GM19239 (cell line): Measurements from ENCODE around the gene WDR7.
"Not testable (repeated sequence)": the region's sequence is repeated elsewhere in the genome, so short reads cannot be mapped to it uniquely, and the experiment has no call there.

ENCODE experiments used
- DNase-seq: peaks from one replicate; pipeline ENCODE4 v3.0.0; 2011; ENCODE audit warnings: low spot score; ENCODE audit not compliant: insufficient read length
- FAIRE-seq: peaks from 2 replicates; lab custom pipeline; 2011; peaks lifted over from hg19 to GRCh38; lab: Jason Lieb, UNC

The WDR7 gene

DNA sequence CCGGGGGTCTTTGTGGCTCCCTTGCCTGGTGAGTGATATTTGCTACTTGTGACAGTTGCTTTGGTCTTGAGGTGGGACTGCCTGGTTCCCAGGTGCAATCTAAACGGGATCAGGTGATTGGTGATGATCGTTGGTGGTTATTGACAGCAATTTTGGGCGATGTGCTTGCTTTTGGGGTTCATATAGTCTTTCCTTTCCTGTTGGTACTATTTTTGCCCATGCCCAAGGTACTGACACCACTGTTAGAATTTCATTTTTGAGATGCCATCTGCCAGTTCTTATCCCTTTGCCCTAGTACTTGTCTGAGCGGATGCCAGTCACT is 573 bp downstream of the WDR7 start:
- FAIRE-seq = peak; percentile 26
- no peak for DNase-seq

DNA sequence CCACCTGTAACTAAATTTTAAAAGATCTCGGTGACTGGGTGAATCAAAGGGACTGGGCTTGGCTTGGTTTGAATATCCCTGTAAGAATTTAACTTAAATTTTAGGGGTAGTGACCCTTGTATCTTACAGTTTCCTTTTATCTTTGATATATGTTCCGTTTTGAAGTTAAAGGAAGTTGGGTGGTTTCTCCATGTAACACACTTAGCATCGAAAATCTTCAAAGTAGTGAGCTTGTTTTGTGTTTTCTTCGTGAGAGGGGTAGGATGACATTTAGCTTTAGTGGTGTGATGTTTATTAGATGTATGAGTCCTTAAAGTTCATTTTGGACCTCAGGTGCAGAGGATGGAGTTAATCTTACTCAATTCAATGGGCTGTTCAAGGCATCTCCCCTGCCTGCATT is 1.6 kb downstream of the WDR7 start:
- DNase-seq (no peak), FAIRE-seq (peak; percentile 14)

DNA sequence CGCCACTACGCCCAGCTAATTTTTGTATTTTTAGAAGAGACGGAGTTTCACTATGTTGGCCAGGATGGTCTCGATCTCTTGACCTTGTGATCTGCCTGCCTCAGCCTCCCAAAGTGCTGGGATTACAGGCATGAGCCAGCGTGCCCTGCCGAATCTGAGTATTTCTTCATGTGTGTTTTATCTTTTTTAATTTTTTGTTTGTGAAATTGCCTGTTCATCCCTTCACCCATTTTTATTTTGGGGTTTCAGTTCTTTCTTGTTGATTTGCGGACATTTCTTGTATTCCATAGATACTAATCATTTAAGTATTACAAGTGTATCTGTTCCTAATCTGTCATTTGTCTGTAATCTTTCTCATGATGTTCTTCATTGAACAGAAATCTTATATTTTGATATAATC is 3.1 kb downstream of the WDR7 start:
- not testable (repeated sequence) for DNase-seq, FAIRE-seq

DNA sequence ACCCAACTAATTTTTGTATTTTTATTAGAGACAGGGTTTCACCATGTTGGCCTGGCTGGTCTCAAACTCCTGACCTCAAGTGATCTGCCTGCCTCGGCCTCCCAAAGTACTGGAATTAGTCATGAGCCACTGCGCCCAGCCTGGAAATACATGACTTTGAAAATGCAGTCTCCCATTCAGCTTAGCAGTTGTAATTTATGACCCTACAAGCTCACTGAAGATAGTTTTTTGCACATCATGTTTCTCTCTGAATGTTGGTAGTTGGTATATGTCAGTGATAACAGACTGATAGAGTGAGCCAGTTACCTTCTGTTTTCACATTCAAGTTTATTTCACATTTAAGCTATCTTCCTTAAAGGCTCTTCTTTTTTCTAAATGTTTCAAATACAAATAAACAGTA is 7.1 kb downstream of the WDR7 start:
- FAIRE-seq = no peak

DNA sequence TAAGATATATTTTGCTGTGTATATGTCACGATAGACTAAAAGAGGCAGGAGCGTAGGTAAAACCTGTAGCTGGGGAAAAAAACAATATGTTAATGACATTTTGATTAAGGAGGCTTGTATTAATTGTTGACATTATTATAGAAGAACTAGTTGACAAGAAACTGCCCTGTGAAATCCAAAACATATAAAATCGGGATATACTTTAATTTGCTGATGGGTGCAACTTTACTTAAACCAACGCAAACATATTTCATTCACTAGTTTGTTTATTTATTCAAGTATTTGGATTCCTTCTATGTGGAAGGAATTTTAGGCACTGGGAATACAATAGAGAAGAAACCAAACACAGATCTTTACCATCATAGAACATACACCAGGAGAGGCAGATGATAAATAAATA is 8.0 kb downstream of the WDR7 start:
- no peak for FAIRE-seq
- no peak for DNase-seq

More for the DNA sequence above, 7.1 kb downstream of the WDR7 start:
- no peak for DNase-seq

DNA sequence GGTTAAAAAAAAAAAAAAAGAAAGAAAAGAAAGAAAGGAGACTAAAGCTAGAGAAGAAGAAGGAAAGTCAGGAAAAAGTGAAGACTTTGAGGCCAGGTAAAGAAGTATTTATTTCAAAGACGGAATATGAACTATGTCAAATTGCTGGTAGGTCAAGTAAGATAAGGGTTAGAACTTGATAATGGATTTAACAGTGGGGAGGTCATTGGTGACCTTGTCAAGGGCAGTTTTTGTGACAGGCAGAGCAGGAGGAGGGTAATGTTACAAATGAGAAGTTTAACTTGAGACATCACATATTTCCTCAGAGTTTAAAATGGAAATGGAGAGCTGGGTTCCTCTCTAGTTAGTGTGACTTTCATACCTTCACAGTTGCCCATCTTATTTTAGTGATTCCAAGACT is 9.5 kb downstream of the WDR7 start:
- DNase-seq (no peak), FAIRE-seq (no peak)

DNA sequence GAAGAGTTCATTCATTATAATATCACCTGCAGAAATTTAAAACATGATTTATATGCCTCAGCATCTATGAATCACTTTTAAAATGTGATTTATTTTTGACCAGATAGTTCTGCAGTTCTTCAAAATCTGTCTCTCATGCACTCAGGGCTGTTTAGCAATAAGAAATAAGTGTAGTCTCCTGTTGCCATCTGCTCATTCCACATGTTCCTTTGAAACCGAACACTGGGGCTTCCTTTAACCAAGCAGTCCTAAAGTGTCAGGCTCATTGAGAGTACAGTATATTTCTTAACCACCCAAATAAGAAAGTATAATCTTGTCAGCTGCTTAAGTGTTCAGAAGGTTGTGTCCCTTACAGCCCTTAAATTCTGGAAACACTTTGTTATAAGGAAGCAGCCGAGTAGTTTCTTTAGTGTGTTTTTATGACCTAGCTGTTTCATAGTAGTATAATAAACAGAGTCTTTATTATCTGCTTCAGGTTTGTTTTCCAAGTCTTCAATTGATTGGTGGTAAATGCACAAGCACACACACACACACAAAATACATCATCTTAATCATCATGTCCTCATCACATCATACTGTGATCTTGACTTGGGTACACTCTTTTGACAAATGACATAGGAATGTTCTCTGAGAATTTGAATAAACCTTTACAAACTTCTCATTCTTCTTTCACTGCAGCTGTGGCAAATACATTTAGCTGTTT is 10.4 kb downstream of the WDR7 start:
- DNase-seq = no peak
- no peak for FAIRE-seq

DNA sequence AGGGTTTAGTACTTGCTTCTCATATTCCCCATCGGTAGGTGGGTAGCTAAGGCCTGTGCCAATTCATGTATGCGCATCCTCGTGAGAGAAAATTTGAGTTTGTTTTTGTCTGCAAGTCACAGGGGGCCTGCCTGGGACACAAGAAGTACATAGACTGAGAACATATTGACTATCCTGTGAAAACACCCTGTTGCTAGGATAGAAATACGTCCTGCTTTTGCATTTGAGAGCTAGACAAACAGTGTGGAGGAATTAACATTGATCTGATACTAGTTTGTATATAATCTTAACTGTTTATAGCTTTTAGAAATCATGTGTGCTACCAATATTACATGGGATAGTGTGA is 10.9 kb downstream of the WDR7 start:
- FAIRE-seq (no peak), DNase-seq (no peak)

DNA sequence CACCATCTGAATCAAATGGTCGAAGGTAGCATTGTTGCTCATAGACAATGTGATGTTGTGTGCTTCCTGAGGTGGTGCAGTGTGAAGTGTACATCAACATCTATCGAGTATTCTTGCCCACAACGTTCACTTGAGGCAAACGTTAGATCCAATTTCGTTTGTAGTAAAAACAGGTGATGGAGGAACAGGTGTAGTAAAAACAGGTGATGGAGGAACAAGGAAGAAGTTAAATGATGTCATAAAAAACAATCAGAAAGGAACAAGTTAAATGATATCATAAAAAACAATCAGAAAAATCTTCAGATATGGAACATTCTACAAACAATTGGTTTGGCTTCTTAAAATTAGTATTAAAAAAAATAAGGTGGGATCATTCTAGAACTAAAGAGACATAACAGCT is 11.3 kb downstream of the WDR7 start:
- FAIRE-seq (no peak), DNase-seq (no peak)

DNA sequence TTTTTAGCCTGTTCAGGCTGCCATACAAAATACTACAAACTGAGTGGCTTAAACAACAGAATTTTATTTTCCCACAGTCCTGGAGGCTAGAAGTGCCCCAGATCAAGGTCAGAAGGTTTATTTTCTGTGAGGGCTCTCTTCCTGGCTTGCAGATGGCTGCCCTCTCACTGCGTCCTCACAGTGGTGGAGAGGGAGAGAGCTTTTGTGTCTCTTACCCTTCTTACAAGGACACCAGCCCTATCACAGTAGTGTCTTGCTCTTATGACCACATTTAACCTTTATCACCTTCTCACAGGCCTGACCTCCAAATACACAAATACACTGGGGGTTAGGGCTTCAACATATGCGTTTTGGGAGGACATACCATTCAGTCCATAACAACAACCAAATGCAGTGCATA is 11.7 kb downstream of the WDR7 start:
- FAIRE-seq = no peak
- DNase-seq = no peak

DNA sequence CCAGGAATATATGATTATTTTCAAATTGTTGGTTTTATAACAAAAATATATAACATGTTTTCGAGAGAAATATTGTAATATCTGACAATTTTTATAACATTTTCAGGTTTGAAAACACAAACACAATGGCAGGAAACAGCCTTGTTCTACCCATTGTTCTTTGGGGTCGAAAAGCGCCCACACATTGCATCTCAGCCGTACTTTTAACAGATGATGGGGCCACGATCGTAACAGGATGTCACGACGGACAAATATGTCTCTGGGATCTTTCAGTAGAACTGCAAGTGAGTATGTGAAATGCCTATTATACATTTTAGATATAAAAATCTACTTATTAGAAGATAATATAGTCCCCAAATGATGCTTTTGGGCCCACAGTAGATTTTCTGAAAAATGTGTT is 21.2 kb downstream of the WDR7 start:
- DNase-seq (no peak), FAIRE-seq (no peak)

DNA sequence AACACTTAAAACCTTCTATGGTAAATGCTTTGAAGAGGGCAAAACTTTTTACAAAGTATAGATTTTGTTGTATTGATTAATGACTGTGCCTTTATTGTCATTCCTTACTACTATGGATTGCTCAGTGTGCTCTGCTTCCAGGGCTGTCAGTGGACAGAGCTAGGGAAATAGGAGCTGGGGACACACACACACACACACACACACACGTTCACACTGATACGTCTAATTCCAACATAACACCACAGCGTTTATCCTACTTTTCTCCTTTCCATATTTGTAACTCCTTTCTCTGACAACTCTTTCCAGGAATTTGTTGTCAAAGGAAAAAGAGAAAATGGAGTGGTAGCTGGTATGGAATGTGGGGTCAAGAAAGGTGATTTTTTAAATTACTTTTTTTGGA is 21.8 kb downstream of the WDR7 start:
- DNase-seq (no peak), FAIRE-seq (no peak)

DNA sequence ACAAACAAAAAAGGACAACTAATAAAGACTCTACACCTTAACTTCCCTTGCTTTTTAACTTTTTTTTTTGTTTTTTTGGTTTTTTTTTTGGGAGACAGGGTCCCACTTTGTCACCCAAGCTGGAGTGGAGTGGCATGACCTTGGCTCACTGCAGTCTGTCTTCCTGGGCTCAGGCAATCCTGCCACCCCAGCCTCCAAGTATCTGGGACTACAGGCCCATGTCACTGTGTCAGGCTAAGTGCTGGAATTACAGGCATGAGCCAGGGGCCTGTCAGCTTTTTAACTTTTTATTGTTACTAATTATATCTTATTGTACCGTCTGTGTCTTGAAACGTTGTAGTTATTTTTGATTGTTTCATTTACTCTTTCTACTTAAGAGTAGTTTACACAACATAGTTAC is 25.5 kb downstream of the WDR7 start:
- DNase-seq = no peak
- no peak for FAIRE-seq

DNA sequence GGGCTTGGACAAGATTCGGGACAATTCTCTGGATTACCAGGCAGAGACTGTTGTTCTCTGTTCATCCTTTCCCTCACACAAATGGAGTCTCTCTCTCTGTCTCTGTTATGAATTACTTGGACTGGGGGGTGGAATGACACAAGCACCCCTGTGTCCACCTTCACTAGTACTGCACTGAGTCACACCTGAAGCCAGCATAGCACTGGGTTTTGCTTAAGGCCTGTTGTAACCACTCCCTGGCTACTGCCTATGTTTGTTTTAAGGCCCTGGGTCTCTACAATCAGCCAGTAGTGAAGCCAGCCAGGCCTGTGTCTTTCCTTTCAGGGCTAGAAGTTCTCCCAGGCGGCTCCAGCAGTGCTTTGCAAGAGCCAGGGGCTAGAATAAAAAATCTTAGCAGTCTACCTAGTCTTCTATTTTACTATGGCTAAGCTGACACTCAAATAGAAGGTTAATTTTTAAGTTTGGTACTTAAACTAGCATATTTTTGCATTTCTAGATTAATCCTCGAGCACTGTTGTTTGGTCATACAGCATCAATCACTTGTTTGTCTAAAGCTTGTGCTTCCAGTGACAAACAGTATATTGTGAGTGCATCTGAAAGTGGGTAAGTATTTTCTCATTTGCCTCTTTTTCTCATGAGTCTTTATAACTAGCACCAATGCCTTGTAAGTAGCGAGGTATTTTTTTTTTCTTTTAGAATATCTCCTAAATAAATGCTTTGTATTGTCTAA is 27.8 kb downstream of the WDR7 start:
- FAIRE-seq (no peak), DNase-seq (no peak)

DNA sequence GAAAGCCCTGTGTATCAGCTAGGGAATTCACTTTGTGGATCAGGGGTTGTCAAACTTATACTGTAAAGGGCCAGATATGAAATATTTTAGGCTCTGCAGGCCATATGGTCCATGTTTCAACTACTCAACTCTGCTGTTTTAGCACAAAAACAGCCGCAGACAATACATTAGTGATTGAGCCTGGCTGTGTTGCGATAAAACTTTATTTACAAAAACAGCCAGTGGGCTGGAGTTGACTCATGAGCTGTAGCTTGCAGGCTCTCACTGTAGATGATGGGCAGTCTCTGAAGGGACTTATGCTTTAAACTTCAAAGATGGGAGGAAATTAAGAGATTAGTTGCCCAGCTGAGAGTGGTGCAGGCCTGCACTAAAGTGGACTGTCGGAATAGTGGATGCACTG is 33.1 kb downstream of the WDR7 start:
- FAIRE-seq = no peak

DNA sequence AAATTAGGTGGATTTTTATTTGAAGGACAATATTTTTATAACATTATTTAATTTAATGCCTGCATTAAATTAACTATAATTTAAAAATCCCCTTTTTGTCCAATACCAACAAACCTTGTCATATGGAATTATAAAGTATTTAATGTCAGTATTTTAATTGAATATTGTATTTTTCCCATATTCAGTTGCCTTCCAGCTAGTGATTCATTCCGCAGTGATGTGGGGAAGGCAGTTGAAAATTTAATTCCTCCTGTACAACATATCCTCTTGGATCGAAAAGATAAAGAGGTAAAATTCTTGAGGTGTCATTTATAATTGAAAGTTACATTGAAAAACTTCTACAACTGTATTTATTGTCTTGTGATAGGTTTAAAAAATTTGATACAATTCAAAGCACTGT is 40.4 kb downstream of the WDR7 start:
- DNase-seq (no peak), FAIRE-seq (no peak)

More for the DNA sequence above, 33.1 kb downstream of the WDR7 start:
- no peak for DNase-seq

DNA sequence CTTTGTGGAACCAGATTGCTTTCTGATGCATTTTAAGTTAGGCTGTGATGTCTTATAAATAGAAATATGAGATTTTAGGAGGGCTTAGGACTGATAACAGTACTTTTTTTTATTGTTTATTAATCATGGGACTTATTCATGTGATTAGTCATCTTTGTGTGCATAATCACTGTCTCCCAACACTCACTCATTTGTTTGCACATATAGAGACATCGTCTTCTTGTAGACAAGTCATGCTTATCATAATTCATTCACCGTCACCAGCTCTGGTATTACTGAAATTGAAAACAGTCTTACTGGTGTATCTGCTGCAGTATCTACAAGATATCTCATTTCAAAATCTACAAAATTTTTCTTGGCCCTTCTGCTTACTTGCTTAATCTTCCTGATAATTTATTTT is 45.8 kb downstream of the WDR7 start:
- DNase-seq (no peak), FAIRE-seq (peak; percentile 8)

DNA sequence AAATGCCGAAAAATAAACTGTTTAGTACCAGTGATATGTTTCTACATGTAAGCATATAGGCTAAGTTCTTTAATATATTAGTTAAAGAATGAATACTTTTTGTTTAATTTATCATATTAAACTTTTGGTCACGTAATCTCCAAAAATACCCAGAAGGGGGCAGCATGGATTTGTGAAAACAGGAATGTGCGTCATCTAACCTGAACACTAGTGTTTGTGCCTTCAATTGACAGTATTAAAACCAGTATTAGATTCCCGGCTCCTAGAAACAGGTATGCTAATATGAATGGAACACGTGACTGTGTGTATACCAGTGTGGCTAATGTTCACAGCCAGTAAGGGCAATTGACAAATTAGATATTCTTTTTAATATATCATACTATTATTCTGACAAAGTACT is 51.8 kb downstream of the WDR7 start:
- FAIRE-seq (peak; percentile 61), DNase-seq (peak; percentile 9)

DNA sequence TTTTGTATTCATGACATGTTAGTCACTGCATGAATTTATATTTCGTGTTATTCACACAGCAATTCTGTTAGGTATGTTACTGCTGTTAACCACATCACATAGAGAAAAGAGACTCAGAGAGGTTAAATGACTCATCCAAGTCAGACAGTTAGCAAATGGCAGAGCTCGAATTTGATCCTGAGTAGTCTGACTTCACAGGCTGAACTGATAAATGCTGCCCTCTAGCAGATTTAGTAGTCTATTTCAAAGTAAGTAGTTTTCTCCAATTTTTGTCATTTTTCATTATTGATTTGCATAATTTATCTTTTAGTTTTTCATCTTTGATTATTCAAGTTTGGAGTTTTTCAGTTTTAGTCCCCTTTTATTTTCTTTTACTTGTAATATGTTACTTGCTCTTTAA is 58.3 kb downstream of the WDR7 start:
- no peak for DNase-seq

DNA sequence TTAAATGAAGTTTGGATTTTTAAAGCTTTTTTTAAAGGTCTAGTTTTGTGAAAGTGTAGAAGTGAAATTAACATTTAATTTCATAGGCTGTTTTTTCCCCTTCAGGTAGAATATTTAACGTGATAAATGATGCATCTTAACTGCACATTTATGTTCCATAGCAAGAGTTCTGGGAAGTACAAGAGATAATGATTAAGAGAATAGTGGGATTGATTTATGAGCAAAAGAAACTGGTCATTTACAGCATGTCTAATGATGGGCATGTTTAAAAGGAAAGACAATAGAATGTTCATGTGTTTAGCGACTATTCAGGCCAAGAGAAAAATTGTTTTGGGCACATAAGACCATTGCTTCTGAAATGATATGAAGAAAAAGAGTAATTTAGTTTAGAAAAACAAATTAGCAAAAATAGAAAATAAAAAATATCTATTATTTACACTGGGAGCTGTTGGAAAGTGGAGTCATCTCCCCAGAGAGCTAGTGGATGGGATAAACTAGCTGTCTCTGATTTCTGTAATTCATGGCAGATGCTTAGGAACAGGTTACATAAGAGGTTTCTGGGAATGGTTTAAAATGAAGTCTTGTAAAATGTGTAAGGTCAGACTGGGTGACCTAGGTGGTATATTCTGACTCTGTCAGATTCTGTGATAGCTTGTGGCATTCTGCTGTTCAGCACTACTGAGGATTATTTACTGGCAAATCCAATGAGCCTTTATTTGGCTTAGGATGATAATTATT is 60.7 kb downstream of the WDR7 start:
- FAIRE-seq (peak; percentile 35), DNase-seq (no peak)

More for the DNA sequence above, 58.3 kb downstream of the WDR7 start:
- FAIRE-seq = peak; percentile 70

DNA sequence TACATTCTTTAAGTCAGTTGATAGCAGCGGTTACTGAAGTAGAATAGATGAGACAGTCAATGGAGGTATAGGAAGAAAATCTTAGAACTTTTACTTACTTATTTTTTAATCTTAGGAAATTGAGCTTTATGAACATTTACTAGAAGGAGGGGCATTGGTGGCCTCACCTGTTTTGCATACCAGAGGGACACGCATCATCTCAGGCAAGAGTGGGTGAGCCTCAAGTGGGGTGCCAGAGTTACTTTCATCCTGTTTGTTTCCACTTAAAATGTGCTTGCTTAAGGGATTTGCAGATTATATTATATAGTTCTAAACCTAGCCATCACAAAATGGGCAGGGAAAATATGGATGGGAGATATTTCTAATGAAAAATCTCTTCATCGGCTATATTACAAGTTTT is 61.6 kb downstream of the WDR7 start:
- no peak for DNase-seq
- no peak for FAIRE-seq

DNA sequence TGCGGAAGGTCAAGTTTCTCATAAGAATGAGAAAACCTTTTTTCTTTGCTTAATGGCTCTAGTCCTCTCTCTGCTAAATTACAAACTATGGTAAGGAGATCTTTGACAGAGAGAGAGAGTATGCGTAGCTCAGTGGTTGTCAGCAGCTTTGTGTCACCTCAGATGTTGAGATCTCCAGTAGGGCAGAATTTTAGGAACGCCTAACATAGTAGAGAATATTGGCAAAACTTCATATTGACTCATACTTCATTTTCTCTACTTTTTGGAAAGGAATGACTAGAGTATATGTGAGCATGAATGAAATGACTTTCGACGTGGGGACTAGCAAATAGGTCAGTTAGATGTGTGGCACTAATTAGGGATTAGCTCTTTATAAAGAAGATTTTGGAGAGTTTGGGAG is 64.0 kb downstream of the WDR7 start:
- FAIRE-seq (no peak), DNase-seq (no peak)
